Neural crest cell (in vitro differentiated cells): ENCODE data around the gene CYP27A1. TPM values are rescaled to one million over a fixed set of nuclear protein-coding genes. Genes with fewer than 3 reads are reported as not detected.

ENCODE experiments used
- DNase-seq: peaks from one replicate; pipeline ENCODE4 v3.0.0; 2021; ENCODE audit warnings: low read depth, mixed read lengths, low spot score
- H3K27ac Mint-ChIP-seq: one replicate; pipeline ENCODE4 v1.8.0; 2021; ENCODE audit warnings: mild to moderate bottlenecking, mixed read lengths; ENCODE audit not compliant: unreplicated experiment
- H3K27me3 Mint-ChIP-seq: 2 replicates; pipeline ENCODE4 v1.8.0; 2021; ENCODE audit warnings: low read depth, mild to moderate bottlenecking, mixed read lengths
- H3K36me3 Mint-ChIP-seq: 2 replicates; pipeline ENCODE4 v1.8.0; 2021; ENCODE audit warnings: low read depth, mild to moderate bottlenecking, mixed read lengths
- H3K4me1 Mint-ChIP-seq: 2 replicates; pipeline ENCODE4 v1.8.0; 2021; ENCODE audit warnings: mixed read lengths
- H3K4me3 Mint-ChIP-seq: one replicate; pipeline ENCODE4 v1.8.0; 2021; ENCODE audit warnings: mild to moderate bottlenecking, mixed read lengths
- H3K9me3 Mint-ChIP-seq: 2 replicates; pipeline ENCODE4 v1.8.0; 2021; ENCODE audit warnings: mixed read lengths
- CTCF ChIP-seq: fragments of 200-600 bp; sonication (generic); conservative IDR thresholded peaks from 2 replicates; pipeline ENCODE4 v1.5.0; 2021; ENCODE audit warnings: antibody characterized with exemption, mild to moderate bottlenecking
- total RNA-seq: library from RNA; stranded (reverse); gene quantifications from 2 replicates; pipeline ENCODE4 v1.2.1, GENCODE V29; 2021

The CYP27A1 gene
- total RNA-seq, 1 donor from 2014 or later: 3.2 TPM

GRCh38 chr2:218822622-218823021 lies 40.7 kb downstream of the CYP27A1 start:
- H3K4me1 Mint-ChIP-seq: no peaks in the 10 kb centered on the region

DNA sequence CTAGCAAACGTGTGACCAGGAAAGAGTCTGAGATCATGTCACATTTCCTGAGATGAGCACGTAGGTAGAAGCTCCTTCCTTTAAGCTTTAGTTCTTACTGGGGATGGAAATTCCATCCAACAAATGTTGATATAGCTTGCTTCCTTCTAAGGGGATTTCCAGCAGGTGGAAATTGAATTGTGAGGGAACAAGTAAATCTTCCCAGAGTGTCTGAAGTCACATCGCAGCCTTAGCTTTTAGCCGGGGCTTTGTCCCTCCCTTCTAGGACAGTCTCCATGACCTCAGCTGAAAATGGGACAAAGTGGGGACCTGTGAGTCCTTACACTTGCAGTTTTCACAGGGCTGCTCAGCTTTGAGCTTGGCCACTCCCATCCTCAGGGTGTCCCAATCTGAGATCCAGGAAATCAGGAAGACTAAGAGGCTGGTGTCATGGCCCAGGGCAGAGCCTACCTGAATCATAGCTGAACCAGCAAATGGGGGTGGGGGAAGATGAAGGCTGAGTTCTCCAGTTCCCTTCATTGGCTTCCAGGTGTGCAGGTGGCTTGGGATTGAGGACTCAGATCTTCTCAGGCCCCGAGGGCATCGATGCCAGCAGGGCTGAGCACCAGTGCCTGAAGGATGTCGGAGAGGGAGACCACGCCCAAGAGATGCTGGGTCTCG lies 41.4 kb downstream of the CYP27A1 start:
- TF ChIP-seq CTCF: no peak
- H3K9me3 Mint-ChIP-seq: no peaks in the 10 kb centered on the region
- H3K27ac Mint-ChIP-seq: no peak overlapping the region
- H3K36me3 Mint-ChIP-seq: no peaks in the 10 kb centered on the region
- peaks cover 14% of the 10 kb centered on the region for H3K27me3 Mint-ChIP-seq
- no peak overlapping the region for H3K4me3 Mint-ChIP-seq
- no peaks in the 10 kb centered on the region for H3K4me1 Mint-ChIP-seq
- no peak for DNase-seq

More at GRCh38 chr2:218822622-218823021, 40.7 kb downstream of the CYP27A1 start:
- Mint-ChIP-seq H3K36me3 (peaks cover 2% of the 10 kb centered on the region), H3K9me3 (no peaks in the 10 kb centered on the region), H3K27ac (no peak overlapping the region), H3K27me3 (peaks cover 12% of the 10 kb centered on the region), H3K4me3 (no peak overlapping the region)
- no peak for DNase-seq
- no peak for TF ChIP-seq CTCF

DNA sequence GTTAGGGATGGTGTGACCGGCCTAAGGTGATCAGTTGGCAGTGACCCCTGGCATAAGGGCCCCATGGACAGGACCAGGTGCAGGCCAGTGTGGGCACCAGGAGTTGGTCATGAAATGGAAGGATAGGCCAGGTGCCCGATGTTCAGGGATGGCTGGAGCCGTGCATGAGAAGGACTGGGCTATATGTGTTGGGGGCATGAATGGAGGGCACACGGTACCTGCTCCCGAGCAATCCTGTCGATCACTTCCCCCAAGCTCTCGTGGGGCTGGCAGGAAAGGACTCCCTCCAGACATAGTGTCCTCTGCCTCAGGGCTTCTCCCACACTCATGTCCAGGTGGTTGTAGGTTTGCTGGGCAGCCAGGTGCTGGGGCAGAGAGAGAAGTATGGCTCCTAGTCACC lies 42.1 kb downstream of the CYP27A1 start:
- Mint-ChIP-seq H3K27ac (no peak overlapping the region), H3K4me1 (no peaks in the 10 kb centered on the region), H3K27me3 (peaks cover 14% of the 10 kb centered on the region), H3K4me3 (no peak overlapping the region), H3K36me3 (no peaks in the 10 kb centered on the region), H3K9me3 (no peaks in the 10 kb centered on the region)
- TF ChIP-seq CTCF: no peak
- no peak for DNase-seq

- Mint-ChIP-seq H3K9me3 (no peaks in the 10 kb centered on the region), H3K4me1 (no peaks in the 10 kb centered on the region), H3K27ac (no peak overlapping the region), H3K36me3 (no peaks in the 10 kb centered on the region), H3K4me3 (no peak overlapping the region), H3K27me3 (peaks cover 17% of the 10 kb centered on the region)
- DNase-seq: no peak
- no peak for TF ChIP-seq CTCF
Measured at GRCh38 chr2:218826791-218827190, 44.8 kb downstream of the CYP27A1 start.

DNA sequence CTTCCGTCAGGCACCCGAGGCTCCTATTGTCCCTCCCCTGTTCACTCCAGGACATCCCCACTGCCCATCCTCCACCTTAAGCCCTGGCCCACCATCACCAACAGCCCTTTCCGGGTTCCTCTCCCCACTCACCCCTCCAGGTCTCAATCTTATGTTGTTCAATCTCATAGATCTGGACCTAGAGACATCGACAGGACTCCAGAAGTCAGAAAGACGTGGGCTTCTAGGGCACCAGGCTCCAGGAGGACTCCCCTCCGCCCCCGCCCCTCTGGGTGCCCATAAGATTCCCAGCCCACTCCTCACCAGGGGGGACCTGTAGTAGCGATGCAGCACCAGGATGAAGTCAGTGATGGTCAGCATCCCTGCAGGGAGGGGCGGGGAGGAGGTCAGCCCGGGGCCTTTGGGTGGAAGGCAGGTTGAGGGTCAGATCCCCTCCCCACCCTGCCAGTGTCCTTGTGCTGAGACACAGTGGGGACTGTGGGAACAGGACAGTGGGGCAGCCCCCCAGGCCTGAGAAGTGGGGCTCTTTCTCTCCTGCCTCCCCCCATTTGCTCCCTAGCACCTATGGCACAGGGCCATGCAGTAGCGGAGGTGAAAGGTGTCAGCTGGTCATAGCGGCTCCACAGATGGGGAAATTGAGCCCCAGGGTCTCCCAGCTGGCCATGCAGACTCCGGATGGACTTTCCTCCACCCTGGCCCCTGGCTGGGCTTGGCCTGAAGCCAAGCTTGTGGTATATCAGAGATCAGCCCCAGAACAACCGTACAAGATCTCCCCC lies 45.9 kb downstream of the CYP27A1 start:
- H3K4me3 Mint-ChIP-seq: no peak overlapping the region
- no peak for DNase-seq
- H3K27me3 Mint-ChIP-seq: peaks cover 27% of the 10 kb centered on the region
- H3K27ac Mint-ChIP-seq: peak overlapping the region; percentile 58
- no peak for TF ChIP-seq CTCF
- no peaks in the 10 kb centered on the region for H3K36me3 Mint-ChIP-seq
- H3K9me3 Mint-ChIP-seq: no peaks in the 10 kb centered on the region
- H3K4me1 Mint-ChIP-seq: no peaks in the 10 kb centered on the region
